Vagina (tissue), 2 donors: ENCODE data around the gene CNTD1. TPM values are rescaled to one million over a fixed set of nuclear protein-coding genes. Genes with fewer than 3 reads are reported as not detected.
A peak's percentile ranks its signal among the peaks of the same experiment; 100 is the strongest.

Experiments
- DNase-seq, 2 donors: peaks; one replicate each; pipeline ENCODE4 v3.0.0-alpha.2; 2017; ENCODE audit errors: extremely low spot score in 2 of 2
- H3K27ac ChIP-seq: fragments of 200-600 bp; sonication (generic); one replicate; pipeline ENCODE4 v1.5.1; 2019
- H3K27me3 ChIP-seq: fragments of 200-600 bp; sonication (generic); one replicate; pipeline ENCODE4 v1.5.1; 2019
- H3K36me3 ChIP-seq, 2 donors: fragments of 200-600 bp; sonication (generic); one replicate each; pipeline ENCODE4 v1.5.1; 2017 to 2019
- H3K4me1 ChIP-seq: fragments of 200-600 bp; sonication (generic); one replicate; pipeline ENCODE4 v1.5.1; 2019
- H3K4me3 ChIP-seq, 2 donors: fragments of 200-600 bp; sonication (generic); 1 replicate in 1 of 2; 2 replicates in 1 of 2; pipeline ENCODE4 v1.5.1; 2016 to 2019
- H3K9me3 ChIP-seq: fragments of 200-600 bp; sonication (generic); one replicate; pipeline ENCODE4 v1.5.1; 2019
- POLR2A ChIP-seq, 2 donors: fragments of 450-650 bp; IDR thresholded peaks; one replicate each; pipeline ENCODE4 v1.6.1; 2017; ENCODE audit warnings: antibody characterized with exemption in 2 of 2, mild to moderate bottlenecking in 2 of 2, moderate library complexity in 2 of 2
- POLR2AphosphoS5 ChIP-seq, 2 donors: sonication (generic); formaldehyde crosslinking; IDR thresholded peaks; one replicate each; pipeline ENCODE4 v1.9.0; 2017; ENCODE audit warnings: antibody characterized with exemption in 2 of 2, mild to moderate bottlenecking in 2 of 2, low read depth in 1 of 2; ENCODE audit not compliant: insufficient read depth in 1 of 2
- intact Hi-C: fragments of 100-400 bp; cut with DNase I; formaldehyde crosslinking; loops from one replicate; pipeline ENCODE4 v1.15.1; 2023
- total RNA-seq: library from RNA; depleted of rRNA; stranded (reverse); fragments of >200 nt; gene quantifications from one replicate; pipeline ENCODE4 v1.2.3, GENCODE V29; 2016
- TF ChIP-seq, protein P1 (sequence below), 3 experiments: fragments of 450-650 bp in 2 of 3; fragments of 200-600 bp in 1 of 3; sonication (generic) in 1 of 3; IDR thresholded peaks; one replicate each; pipeline ENCODE4 v1.5.1; 2017 to 2019; ENCODE audit warnings: antibody characterized with exemption in 3 of 3, mild to moderate bottlenecking in 2 of 3, moderate library complexity in 2 of 3

The CNTD1 gene
- total RNA-seq, 1 donor from 2014 or later: not detected

DNA sequence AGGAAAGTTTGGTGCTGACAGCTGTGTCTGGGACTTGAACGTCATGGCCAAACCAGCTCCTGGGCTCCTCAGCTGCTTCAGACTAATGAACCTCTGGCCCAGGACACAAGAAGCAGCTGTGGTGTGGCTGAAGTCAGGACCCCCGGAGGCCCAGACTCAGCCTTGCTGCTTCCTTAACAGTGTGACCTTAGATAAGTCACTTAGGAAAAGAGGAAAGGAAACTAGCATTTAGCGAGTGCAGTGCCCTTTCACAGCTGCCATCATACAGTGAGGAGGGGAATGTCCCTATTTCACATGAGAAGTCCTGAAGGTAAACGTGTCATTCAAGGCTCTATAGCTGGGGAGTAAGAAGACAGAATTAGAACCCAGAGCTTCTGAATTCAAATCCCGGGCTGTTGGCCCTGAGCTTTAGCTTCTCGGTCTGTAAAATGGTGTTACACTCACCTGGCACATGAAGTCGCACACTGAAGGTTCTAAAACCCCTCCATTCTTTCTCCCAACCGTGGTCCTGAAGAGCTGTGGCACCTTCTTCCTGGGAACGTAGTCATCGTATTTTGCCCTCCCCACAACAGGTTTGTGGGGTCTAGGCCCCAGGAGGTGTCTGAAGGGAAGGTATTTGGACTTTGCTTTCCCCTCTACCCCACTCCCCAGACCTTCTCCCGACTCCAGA, 38.5 kb upstream of the CNTD1 start:
- no peak for DNase-seq
- peak overlapping the region; percentile 84 for H3K27ac ChIP-seq
- TF ChIP-seq, protein P1, sequence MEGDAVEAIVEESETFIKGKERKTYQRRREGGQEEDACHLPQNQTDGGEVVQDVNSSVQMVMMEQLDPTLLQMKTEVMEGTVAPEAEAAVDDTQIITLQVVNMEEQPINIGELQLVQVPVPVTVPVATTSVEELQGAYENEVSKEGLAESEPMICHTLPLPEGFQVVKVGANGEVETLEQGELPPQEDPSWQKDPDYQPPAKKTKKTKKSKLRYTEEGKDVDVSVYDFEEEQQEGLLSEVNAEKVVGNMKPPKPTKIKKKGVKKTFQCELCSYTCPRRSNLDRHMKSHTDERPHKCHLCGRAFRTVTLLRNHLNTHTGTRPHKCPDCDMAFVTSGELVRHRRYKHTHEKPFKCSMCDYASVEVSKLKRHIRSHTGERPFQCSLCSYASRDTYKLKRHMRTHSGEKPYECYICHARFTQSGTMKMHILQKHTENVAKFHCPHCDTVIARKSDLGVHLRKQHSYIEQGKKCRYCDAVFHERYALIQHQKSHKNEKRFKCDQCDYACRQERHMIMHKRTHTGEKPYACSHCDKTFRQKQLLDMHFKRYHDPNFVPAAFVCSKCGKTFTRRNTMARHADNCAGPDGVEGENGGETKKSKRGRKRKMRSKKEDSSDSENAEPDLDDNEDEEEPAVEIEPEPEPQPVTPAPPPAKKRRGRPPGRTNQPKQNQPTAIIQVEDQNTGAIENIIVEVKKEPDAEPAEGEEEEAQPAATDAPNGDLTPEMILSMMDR (IDR thresholded peaks at IDR 0.05): no peak
- no peak for TF ChIP-seq POLR2A (IDR thresholded peaks at IDR 0.05)
- TF ChIP-seq POLR2AphosphoS5 (IDR thresholded peaks at IDR 0.05; ENCODE audit: insufficient read depth in 1 of 2, low read depth in 1 of 2): no peak
- H3K36me3 ChIP-seq: no peaks in the 10 kb centered on the region
- intact Hi-C loops: loop anchor here (10.0 kb wide), 2 partner anchors 65 to 185 kb away; partner anchors contain the start of genes BECN1 and PSMC3IP
- peaks cover 19% of the 10 kb centered on the region for H3K4me1 ChIP-seq
- no peaks in the 10 kb centered on the region for H3K9me3 ChIP-seq
- peak overlapping the region; percentile 57 to 78 for H3K4me3 ChIP-seq
- H3K27me3 ChIP-seq: no peaks in the 10 kb centered on the region

DNA sequence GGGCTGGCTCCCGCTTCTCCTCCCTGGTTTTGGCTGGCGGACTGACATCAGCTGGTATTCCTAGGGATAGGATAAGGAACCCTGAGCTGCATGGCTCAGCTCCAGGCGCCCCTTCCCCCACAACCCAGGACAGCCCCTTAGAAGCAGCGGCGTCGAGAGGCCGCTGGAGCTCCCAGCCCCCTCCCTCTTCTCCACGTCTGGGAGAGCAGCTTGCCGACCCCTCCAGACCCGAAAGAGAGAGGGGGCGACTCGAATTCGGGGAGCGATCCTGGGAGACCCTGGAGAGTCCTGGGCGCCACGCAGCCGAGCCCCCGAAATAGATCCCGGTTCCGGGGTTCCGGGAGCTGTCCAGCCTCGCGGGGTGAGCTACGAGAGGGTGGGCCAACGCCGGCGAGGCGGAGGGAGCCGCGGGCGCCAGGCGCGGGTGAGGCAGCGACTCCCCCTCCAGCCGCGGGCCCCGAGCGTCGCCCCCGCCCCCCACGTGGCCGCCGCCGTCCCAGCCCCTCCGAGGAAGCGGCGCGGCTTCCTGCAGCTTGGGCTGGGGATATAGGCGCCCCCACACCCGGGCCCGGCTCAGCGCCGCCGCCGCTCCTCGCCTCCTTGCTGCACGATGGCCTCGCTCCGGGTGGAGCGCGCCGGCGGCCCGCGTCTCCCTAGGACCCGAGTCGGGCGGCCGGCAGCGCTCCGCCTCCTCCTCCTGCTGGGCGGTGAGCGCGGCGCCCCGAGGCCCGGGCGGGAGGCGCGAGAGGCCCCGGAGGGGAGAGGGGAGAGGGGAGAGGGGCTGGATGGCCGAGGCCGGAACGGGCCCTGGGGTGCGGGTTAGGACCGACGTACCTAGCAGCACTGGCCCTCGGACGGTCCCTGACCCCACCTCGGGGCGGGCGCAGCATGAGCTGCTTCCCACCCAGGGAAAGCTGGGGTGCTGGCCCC, 37.7 kb upstream of the CNTD1 start, which contains the start of gene RAMP2:
RAMP2 (plus strand) TSS at position 576 of the 930 bp plus-strand sequence; CDS start at position 611, 35 bp downstream.
- Histone ChIP-seq H3K4me3 (peak within 1 kb of the TSS; percentile 57 to 78), H3K27me3 (no peaks in the 10 kb centered on the region), H3K9me3 (no peaks in the 10 kb centered on the region), H3K4me1 (peaks cover 19% of the 10 kb centered on the region), H3K36me3 (no peaks in the 10 kb centered on the region), H3K27ac (peak within 1 kb of the TSS; percentile 84)
- no peak for DNase-seq
- peak in 1 of 2 donors; percentile 24 for TF ChIP-seq POLR2AphosphoS5 (IDR thresholded peaks at IDR 0.05; ENCODE audit: insufficient read depth in 1 of 2, low read depth in 1 of 2)
- TF ChIP-seq, protein P1 (IDR thresholded peaks at IDR 0.05): no peak
- TF ChIP-seq POLR2A (IDR thresholded peaks at IDR 0.05): no peak
- intact Hi-C loops: loop anchor here (10.0 kb wide), 2 partner anchors 64 to 186 kb away; partner anchors contain the start of genes BECN1 and PSMC3IP

DNA sequence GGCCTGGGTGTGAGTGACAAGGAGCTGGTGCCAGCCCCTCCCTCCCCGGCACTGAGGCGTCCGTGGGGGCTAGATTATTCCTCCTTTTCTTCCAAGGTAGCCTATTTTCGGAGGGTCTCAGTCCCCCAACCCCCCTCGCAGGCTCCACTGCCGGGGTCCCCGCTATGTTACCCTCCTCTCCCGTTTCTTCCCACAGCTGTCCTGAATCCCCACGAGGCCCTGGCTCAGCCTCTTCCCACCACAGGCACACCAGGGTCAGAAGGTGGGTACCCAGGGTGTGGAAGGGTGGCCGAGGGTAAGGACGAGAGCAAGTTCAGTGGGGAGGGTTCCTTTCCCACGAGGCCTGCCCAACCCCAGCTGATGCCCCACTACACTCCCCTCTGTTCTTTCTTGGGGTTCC, 37.0 kb upstream of the CNTD1 start:
- Histone ChIP-seq H3K4me1 (peaks cover 19% of the 10 kb centered on the region), H3K9me3 (no peaks in the 10 kb centered on the region), H3K27ac (peak overlapping the region; percentile 84), H3K36me3 (no peaks in the 10 kb centered on the region), H3K27me3 (no peaks in the 10 kb centered on the region), H3K4me3 (peak overlapping the region; percentile 57 to 78)
- no peak for DNase-seq
- intact Hi-C loops: loop anchor here (2.0 to 10.0 kb wide), 3 partner anchors 41 to 187 kb away; partner anchors contain the start of genes BECN1 and PSMC3IP
- TF ChIP-seq, protein P1 (IDR thresholded peaks at IDR 0.05): no peak
- no peak for TF ChIP-seq POLR2AphosphoS5 (IDR thresholded peaks at IDR 0.05; ENCODE audit: insufficient read depth in 1 of 2, low read depth in 1 of 2)

DNA sequence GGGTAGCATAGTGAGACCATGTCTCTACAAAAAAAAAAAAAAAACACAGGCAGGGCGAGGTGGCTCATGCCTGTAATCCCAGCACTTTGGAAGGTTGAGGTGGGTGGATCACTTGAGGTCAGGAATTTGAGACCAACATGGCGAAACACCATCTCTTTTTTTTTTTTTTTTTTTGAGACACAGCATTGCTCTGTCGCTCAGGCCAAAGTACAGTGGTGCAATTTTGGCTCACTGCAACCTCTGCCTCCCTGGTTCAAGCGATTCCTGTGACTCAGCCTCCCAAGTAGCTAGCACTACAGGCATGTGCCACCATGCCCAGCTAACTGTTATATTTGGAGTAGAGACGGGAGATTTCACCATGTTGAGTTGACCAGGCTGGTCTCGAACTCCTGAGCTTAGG, 32.5 kb upstream of the CNTD1 start:
- H3K4me3 ChIP-seq: no peak overlapping the region
- TF ChIP-seq, protein P1 (IDR thresholded peaks at IDR 0.05): no peak
- TF ChIP-seq POLR2AphosphoS5 (IDR thresholded peaks at IDR 0.05; ENCODE audit: insufficient read depth in 1 of 2, low read depth in 1 of 2): no peak
- no peak for TF ChIP-seq POLR2A (IDR thresholded peaks at IDR 0.05)
- H3K4me1 ChIP-seq: peaks cover 12% of the 10 kb centered on the region
- intact Hi-C loops: loop anchor here (10.0 kb wide), 2 partner anchors 59 to 191 kb away; partner anchors contain the start of genes BECN1 and PSMC3IP
- H3K9me3 ChIP-seq: no peaks in the 10 kb centered on the region
- H3K27ac ChIP-seq: no peak overlapping the region
- H3K27me3 ChIP-seq: no peaks in the 10 kb centered on the region
- no peak for DNase-seq
- H3K36me3 ChIP-seq: no peaks in the 10 kb centered on the region
